HCT116 (cell line): ENCODE measurements around the gene NUDT22. TPM values are rescaled to one million over a fixed set of nuclear protein-coding genes. Genes with fewer than 3 reads are reported as not detected.

Experiments
- ATAC-seq: fragments of 200-7000 bp; cut with Tn5 transposase; 2 replicates; pipeline ENCODE4 v1.9.1; 2020; ENCODE audit warnings: mild to moderate bottlenecking, moderate library complexity
- BruUV-seq: library from RNA; stranded (reverse); fragments of 400-500 nt; replicated peaks from 2 replicates; lab custom pipeline; 2021; lab: Mats Ljungman, UMichigan
- CTCF ChIA-PET: fragments of 300-600 bp; sonication (Branson Sonifier 250); formaldehyde crosslinking; loops from one replicate; lab custom pipeline; 2021; ENCODE audit warnings: antibody characterized with exemption; lab: Charles Lee
- POLR2A ChIA-PET: fragments of 300-600, 350-600 bp; sonication (Branson Sonifier 250); formaldehyde crosslinking; loops from one replicate; lab custom pipeline; 2021; ENCODE audit warnings: antibody characterized with exemption; lab: Charles Lee
- RAD21 ChIA-PET, 2 experiments: fragments of 300-600 bp; sonication (Branson Sonifier 250); formaldehyde crosslinking; loops; one replicate each; lab custom pipeline; 2023; ENCODE audit warnings: low total read pairs in 2 of 2; ENCODE audit not compliant: uncharacterized antibody in 2 of 2, unreplicated experiment in 2 of 2, low non-redundant PET in 1 of 2; lab: Charles Lee
- DNase-seq: peaks from one replicate; pipeline ENCODE4 v3.0.0-alpha.2; 2010; ENCODE audit warnings: low read depth, low spot score
- H2AFZ ChIP-seq: fragments of 200-600 bp; shearing (Covaris generic), sonication (generic); 2 replicates; pipeline ENCODE4 v1.6.1; 2017; ENCODE audit warnings: low read depth, mixed run types, mixed read lengths, antibody characterized with exemption, low read length; ENCODE audit not compliant: poor library complexity, severe bottlenecking
- H3K27ac ChIP-seq: 2 replicates; pipeline ENCODE4 v1.5.1; 2012; ENCODE audit warnings: low read depth, low read length
- H3K27me3 ChIP-seq: fragments of 200-600 bp; sonication (generic); 2 replicates; pipeline ENCODE4 v1.6.1; 2016; ENCODE audit warnings: mixed run types, low read length, mixed read lengths; ENCODE audit not compliant: insufficient read depth
- H3K36me3 ChIP-seq, 2 experiments: fragments of 200-500 bp in 1 of 2; fragments of 200-600 bp in 1 of 2; sonication (Bioruptor generic) in 1 of 2; sonication (generic) in 1 of 2; 2 replicates each; pipeline versions ENCODE4 v1.5.1 to v1.6.1; 2014 to 2016; ENCODE audit warnings: low read length in 2 of 2, inconsistent platforms in 1 of 2, mixed read lengths in 1 of 2, mixed run types in 1 of 2; ENCODE audit not compliant: insufficient read depth in 2 of 2, control insufficient read depth in 1 of 2
- H3K4me1 ChIP-seq, 2 experiments: fragments of 200-600 bp in 1 of 2; sonication (generic) in 1 of 2; 2 replicates each; pipeline versions ENCODE4 v1.5.1 to v1.6.1; 2012 to 2017; ENCODE audit warnings: low read length in 2 of 2, inconsistent platforms in 1 of 2, mild to moderate bottlenecking in 1 of 2, mixed read lengths in 1 of 2, mixed run types in 1 of 2, moderate library complexity in 1 of 2; ENCODE audit not compliant: insufficient read depth in 2 of 2, control insufficient read depth in 1 of 2
- H3K4me2 ChIP-seq: fragments of 200-600 bp; sonication (generic); 2 replicates; pipeline ENCODE4 v1.6.1; 2017; ENCODE audit warnings: mixed run types, low read length, mixed read lengths
- H3K4me3 ChIP-seq, 2 experiments: fragments of 200-600 bp in 1 of 2; sonication (generic) in 1 of 2; replicated peaks in 1 of 2; 2 replicates each; pipeline ENCODE4 v1.5.1; 2011 to 2016; ENCODE audit warnings: low read length in 2 of 2, control low read depth in 1 of 2, low read depth in 1 of 2, mild to moderate bottlenecking in 1 of 2, mixed read lengths in 1 of 2, mixed run types in 1 of 2
- H3K79me2 ChIP-seq: fragments of 200-600 bp; sonication (generic); 2 replicates; pipeline ENCODE4 v1.6.1; 2017; ENCODE audit warnings: mild to moderate bottlenecking, mixed run types, low read length, moderate library complexity, mixed read lengths; ENCODE audit not compliant: insufficient read depth
- H3K9ac ChIP-seq: fragments of 200-600 bp; sonication (generic); 2 replicates; pipeline ENCODE4 v1.6.1; 2016; ENCODE audit warnings: low read length, mixed read lengths
- H3K9me2 ChIP-seq: fragments of 200-600 bp; sonication (generic), shearing (Covaris generic); 2 replicates; pipeline ENCODE4 v1.6.1; 2017; ENCODE audit warnings: mixed run types, mild to moderate bottlenecking, moderate library complexity; ENCODE audit not compliant: insufficient read depth
- H3K9me3 ChIP-seq, 2 experiments: fragments of 200-500 bp in 1 of 2; fragments of 200-600 bp in 1 of 2; sonication (Bioruptor generic) in 1 of 2; sonication (generic) in 1 of 2; 2 replicates each; pipeline ENCODE4 v1.6.1; 2014 to 2017; ENCODE audit warnings: low read length in 2 of 2, mixed read lengths in 2 of 2, inconsistent platforms in 1 of 2, low read depth in 1 of 2, mild to moderate bottlenecking in 1 of 2, mixed run types in 1 of 2, moderate library complexity in 1 of 2; ENCODE audit not compliant: control insufficient read depth in 1 of 2, insufficient read depth in 1 of 2
- H4K20me1 ChIP-seq: fragments of 200-600 bp; sonication (generic), shearing (Covaris generic); 2 replicates; pipeline ENCODE4 v1.6.1; 2017; ENCODE audit warnings: mixed run types, mild to moderate bottlenecking, moderate library complexity; ENCODE audit not compliant: insufficient read depth
- ATF3 ChIP-seq: IDR thresholded peaks from 2 replicates; pipeline ENCODE4 v1.6.1; 2012
- CEBPB ChIP-seq: IDR thresholded peaks from 2 replicates; pipeline ENCODE4 v1.6.1; 2012; ENCODE audit warnings: low read depth
- CTCF ChIP-seq, 3 experiments: fragments of 200-600 bp in 1 of 3; sonication (generic) in 1 of 3; IDR thresholded peaks in 2 of 3; conservative IDR thresholded peaks in 1 of 3; 2 replicates each; pipeline ENCODE4 v1.5.1; 2012 to 2017; ENCODE audit warnings: low read depth in 2 of 3, low read length in 2 of 3, antibody characterized with exemption in 1 of 3, borderline replicate concordance in 1 of 3, control low read depth in 1 of 3, mild to moderate bottlenecking in 1 of 3, mixed read lengths in 1 of 3, mixed run types in 1 of 3, moderate library complexity in 1 of 3; ENCODE audit not compliant: insufficient read depth in 1 of 3
- ELF1 ChIP-seq: IDR thresholded peaks from 2 replicates; pipeline ENCODE4 v1.6.1; 2012; ENCODE audit warnings: low read depth, borderline replicate concordance
- EZH2 ChIP-seq: fragments of 200-600 bp; sonication (generic); IDR thresholded peaks from 2 replicates; pipeline ENCODE4 v1.6.1; 2017; ENCODE audit warnings: antibody characterized with exemption, mixed run types
- EZH2phosphoT487 ChIP-seq: fragments of 200-600 bp; IDR thresholded peaks from 2 replicates; pipeline ENCODE4 v1.6.1; 2018; ENCODE audit warnings: antibody characterized with exemption, borderline replicate concordance
- MAX ChIP-seq: IDR thresholded peaks from 2 replicates; pipeline ENCODE4 v1.6.1; 2012
- POLR2A ChIP-seq: IDR thresholded peaks from 2 replicates; pipeline ENCODE4 v1.7.0; 2011; ENCODE audit warnings: borderline replicate concordance; ENCODE audit not compliant: insufficient read depth, insufficient read length; ENCODE audit errors: extremely low read depth
- RAD21 ChIP-seq: IDR thresholded peaks from 2 replicates; pipeline ENCODE4 v1.6.1; 2012; ENCODE audit warnings: low read depth, mild to moderate bottlenecking
- SP1 ChIP-seq: IDR thresholded peaks from 2 replicates; pipeline ENCODE4 v1.6.1; 2012; ENCODE audit warnings: low read depth
- SRF ChIP-seq: IDR thresholded peaks from 2 replicates; pipeline ENCODE4 v1.6.1; 2012; ENCODE audit warnings: low read depth
- TCF7L2 ChIP-seq: IDR thresholded peaks from 2 replicates; pipeline ENCODE4 v1.7.0; 2011; ENCODE audit warnings: borderline replicate concordance, inconsistent platforms; ENCODE audit not compliant: insufficient read depth, insufficient read length; ENCODE audit errors: extremely low read depth
- YY1 ChIP-seq: IDR thresholded peaks from 2 replicates; pipeline ENCODE4 v1.6.1; 2011; ENCODE audit warnings: low read length, low read depth, moderate library complexity, mild to moderate bottlenecking; ENCODE audit not compliant: insufficient replicate concordance; ENCODE audit errors: extremely low read depth
- intact Hi-C: fragments of 100-400 bp; cut with micrococcal nuclease; formaldehyde crosslinking; loops from 2 replicates; pipeline ENCODE4 v1.10.0; 2022
- total RNA-seq: library from RNA; stranded (reverse); gene quantifications from one replicate; pipeline ENCODE4 v1.2.1, GENCODE V29; 2021; ENCODE audit not compliant: unreplicated experiment

NUDT22 gene
- total RNA-seq, 1 experiment from 2014 or later = 70.9 TPM

- TF ChIP-seq POLR2A = no peak
Measured at GRCh38 chr11:64265176-64266160, 39.4 kb downstream of the NUDT22 start (continued).

- Histone ChIP-seq H3K4me2 (no peak overlapping the region), H3K9me2 (no peaks in the 10 kb centered on the region), H3K4me1 (peaks cover 13 to 25% of the 10 kb centered on the region in 2 experiments; a peak in 3 of 4 replicates), H3K27me3 (no peaks in the 10 kb centered on the region), H4K20me1 (no peaks in the 10 kb centered on the region), H3K27ac (no peak overlapping the region; the same call in 1 of the 2 replicates), H3K36me3 (peaks cover 5 to 34% of the 10 kb centered on the region in 2 experiments; a peak in 2 of 4 replicates), H2AFZ (no peak overlapping the region), H3K9me3 (no peaks in the 10 kb centered on the region), H3K4me3 (no peak overlapping the region), H3K9ac (no peak overlapping the region), H3K79me2 (no peaks in the 10 kb centered on the region; the same call in 1 of the 2 replicates)
- ATAC-seq (no peak), DNase-seq (no peak)
- no TSS peak for BruUV-seq
- CTCF ChIA-PET = no interaction called here
- POLR2A ChIA-PET = interaction anchor here (1.7 kb wide), 1 partner anchor 25 kb away, joined by 5 read pairs; the partner anchor contains the start of gene FKBP2
- TF ChIP-seq YY1 (no peak), ELF1 (no peak), CEBPB (no peak), RAD21 (no peak), SP1 (no peak), TCF7L2 (no peak), CTCF (IDR thresholded peaks at IDR 0.05 in 2 of 3, conservative IDR thresholded peaks at IDR 0.05 in 1 of 3; ENCODE audit: borderline replicate concordance in 1 of 3, insufficient read depth in 1 of 3, low read depth in 2 of 3, low read length in 2 of 3) (no peak), EZH2phosphoT487 (no peak), EZH2 (no peak), ATF3 (no peak), SRF (no peak), MAX (no peak)
- intact Hi-C loops = no loop called here
- RAD21 ChIA-PET = no interaction called here
Measured at GRCh38 chr11:64266339-64266738, 40.3 kb downstream of the NUDT22 start.
